CD4-positive, alpha-beta T cell treated with Interleukin-6 at 100 ng/mL for 8 hours (primary cell): ENCODE measurements around the gene SERPINE1.
"Not testable (repeated sequence)": the region's sequence is repeated elsewhere in the genome, so short reads cannot be mapped to it uniquely, and the experiment has no call there.

ENCODE experiments used
- DNase-seq: peaks from one replicate; pipeline ENCODE4 v3.0.0-alpha.2; 2020; ENCODE audit warnings: mixed read lengths, low spot score

SERPINE1 gene

DNA sequence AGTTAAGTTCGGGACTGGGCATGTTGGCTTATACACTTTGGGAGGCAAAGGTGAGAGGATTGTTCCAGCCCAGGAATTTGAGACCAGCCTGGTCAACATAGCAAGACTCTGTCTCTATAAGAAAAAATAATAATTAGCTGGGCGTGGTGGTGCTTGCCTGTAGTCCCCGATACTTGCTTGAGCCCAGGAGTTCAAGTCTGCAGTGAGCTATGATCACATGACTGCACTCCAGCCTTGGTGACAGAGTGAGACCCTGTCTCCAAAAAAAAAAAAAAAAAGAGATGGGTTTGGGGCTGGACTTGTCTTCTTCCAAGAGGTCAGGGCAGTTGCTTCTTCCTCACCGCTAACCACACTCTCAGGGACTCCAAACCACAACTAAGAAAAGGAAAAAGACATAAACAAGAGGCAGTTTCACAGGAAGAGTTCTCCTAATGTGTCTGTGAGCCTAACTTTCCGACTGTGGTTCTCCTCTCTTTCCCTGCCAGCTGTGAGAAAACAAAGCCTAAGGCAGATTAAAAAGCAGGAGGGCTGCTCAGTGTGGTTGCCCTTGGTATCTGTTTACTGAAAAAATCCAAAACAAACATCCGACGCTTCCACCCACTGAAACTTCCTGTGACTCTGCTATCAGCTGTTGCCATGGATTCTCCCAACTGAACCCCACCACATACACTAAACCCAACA, 2.4 kb upstream of the SERPINE1 start:
- DNase-seq: no peak

DNA sequence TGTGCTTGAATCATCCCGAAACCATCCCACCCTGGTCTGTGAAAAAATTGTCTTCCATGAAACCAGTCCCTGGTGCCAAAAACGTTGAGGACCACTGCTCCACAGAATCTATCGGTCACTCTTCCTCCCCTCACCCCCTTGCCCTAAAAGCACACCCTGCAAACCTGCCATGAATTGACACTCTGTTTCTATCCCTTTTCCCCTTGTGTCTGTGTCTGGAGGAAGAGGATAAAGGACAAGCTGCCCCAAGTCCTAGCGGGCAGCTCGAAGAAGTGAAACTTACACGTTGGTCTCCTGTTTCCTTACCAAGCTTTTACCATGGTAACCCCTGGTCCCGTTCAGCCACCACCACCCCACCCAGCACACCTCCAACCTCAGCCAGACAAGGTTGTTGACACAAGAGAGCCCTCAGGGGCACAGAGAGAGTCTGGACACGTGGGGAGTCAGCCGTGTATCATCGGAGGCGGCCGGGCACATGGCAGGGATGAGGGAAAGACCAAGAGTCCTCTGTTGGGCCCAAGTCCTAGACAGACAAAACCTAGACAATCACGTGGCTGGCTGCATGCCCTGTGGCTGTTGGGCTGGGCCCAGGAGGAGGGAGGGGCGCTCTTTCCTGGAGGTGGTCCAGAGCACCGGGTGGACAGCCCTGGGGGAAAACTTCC, 784 bp upstream of the SERPINE1 start:
- DNase-seq: no peak

- DNase-seq: no peak
Observed at GRCh38 chr7:101127460-101128039, 646 bp downstream of the SERPINE1 start.

- DNase-seq: no peak
Observed at GRCh38 chr7:101128040-101128834, 1.3 kb downstream of the SERPINE1 start.

DNA sequence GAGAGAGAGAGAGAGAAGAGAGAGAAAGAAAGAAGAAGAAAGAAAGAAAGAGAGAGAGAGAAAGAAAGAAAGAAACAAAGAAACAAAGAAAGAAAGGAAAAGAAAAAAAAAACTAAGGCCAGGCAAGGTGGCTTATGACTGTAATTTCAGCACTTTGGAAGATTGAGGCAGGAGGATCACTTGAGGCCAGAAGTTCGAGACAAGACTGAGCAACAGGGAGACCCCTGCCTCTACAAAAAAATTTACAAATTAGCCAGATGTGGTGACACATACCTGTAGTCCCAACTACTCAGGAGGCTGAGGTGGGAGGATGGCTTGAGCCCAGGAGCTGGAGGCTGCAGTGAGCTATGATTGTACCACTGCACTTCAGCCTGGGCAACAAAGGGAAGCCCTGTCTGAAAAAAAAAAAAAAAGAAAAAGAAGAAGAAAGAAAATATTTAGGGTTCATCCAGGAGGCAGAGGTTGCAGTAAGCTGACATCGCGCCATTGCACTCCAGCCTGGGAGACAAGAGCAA, 2.8 kb downstream of the SERPINE1 start:
- DNase-seq: no peak

DNA sequence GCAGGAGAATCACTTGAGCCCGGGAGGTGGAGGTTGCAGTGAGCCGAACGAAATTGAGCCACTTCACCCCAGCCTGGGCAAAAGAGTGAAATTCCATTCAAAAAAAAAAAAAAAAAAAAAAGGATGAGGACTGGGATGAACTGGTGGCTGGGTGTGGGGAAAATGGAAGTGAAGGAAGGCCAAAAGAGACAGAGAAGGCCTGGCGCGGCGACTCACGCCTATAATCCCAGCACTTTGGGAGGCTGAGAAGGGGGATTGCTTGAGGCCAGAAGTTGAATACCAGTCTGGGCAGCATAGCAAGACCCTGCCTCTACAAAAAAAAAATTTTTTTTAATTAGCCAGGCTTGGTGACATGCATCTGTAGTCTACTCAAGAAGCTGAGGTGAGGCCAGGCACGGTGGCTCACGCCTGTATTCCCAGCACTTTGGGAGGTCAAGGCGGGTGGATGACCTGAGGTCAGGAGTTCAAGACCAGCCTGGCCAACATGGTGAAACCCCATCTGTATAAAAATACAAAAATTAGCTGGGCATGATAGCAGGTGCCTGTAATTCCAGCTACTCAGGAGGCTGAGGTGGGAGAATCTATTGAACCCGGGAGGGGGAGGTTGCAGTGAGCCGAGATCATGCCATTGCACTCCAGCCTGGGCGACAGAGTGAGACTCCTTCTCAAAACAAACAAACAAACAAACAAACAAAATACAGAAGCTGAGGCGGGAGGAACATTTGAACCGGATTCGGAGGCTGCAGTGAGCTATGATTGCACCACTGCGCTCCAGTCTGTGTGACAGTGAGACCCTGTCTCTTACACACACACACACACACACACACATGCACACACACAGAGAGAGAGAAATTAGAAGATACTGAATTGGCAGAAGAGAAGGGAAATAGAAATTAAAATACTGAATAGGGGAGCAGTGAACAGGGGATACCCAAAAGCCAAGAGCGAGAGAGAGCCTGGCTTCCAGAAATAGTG, 6.0 kb downstream of the SERPINE1 start:
- DNase-seq: not testable (repeated sequence)

GRCh38 chr7:101133621-101134398, 6.9 kb downstream of the SERPINE1 start:
- no peak for DNase-seq

- no peak for DNase-seq
Observed at GRCh38 chr7:101134399-101134980, 7.6 kb downstream of the SERPINE1 start.

- DNase-seq: no peak
Observed at GRCh38 chr7:101137651-101138212, 10.8 kb downstream of the SERPINE1 start.

GRCh38 chr7:101138213-101138870, 11.4 kb downstream of the SERPINE1 start:
- DNase-seq: peak; percentile 83

DNA sequence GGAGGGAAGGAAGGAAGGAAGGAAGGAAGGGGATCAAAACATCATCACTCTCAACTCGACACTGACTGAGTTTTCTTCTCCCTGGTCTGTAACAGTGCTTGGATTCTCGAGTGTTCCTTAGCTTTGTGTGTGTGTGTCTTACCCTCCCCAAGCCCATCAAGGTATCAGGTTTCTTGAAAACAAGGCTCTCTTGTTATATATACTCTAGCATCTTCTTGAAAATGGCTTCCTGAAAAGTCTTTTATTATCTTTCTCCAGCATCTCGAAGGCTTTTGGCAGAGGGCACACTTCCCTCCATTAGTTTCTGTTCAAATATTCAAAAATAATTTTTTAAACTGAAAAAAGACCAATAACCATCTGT, 13.4 kb downstream of the SERPINE1 start:
- no peak for DNase-seq

GRCh38 chr7:101140746-101141382, 14.0 kb downstream of the SERPINE1 start:
- DNase-seq: no peak

DNA sequence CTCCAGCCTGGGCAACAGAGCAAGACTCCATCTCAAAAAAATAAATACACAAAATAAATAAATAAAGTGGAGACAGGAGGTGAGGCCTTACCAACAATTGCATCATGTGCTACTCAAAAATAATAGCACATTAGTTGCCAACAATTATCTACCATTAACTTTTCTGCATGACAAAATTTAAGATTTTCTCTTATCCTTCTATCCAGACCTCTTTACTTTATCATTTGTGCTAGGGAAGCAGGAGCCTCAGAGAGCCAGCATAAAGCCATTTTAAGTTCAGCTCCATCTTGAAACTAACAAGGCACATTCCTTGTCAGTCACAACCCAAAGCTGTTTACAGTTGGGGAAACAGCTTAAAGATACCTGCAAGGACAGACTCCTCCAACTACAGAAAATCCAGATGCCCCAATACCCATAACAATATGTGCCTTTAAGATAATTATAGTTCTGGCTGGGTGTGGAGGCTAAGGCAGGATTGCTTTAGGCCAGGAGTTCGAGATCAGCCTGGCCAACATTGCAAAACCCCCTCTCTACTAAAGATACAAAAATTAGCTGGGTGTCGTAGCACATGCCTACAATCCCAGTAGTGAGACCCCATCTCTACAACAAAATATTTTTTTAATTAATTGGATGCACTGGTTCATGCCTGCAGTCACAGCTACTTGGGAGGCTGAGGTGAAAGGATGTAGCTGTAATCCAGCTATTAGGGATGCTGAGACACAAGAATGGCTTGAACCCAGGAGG, 25.2 kb downstream of the SERPINE1 start:
- DNase-seq: no peak

DNA sequence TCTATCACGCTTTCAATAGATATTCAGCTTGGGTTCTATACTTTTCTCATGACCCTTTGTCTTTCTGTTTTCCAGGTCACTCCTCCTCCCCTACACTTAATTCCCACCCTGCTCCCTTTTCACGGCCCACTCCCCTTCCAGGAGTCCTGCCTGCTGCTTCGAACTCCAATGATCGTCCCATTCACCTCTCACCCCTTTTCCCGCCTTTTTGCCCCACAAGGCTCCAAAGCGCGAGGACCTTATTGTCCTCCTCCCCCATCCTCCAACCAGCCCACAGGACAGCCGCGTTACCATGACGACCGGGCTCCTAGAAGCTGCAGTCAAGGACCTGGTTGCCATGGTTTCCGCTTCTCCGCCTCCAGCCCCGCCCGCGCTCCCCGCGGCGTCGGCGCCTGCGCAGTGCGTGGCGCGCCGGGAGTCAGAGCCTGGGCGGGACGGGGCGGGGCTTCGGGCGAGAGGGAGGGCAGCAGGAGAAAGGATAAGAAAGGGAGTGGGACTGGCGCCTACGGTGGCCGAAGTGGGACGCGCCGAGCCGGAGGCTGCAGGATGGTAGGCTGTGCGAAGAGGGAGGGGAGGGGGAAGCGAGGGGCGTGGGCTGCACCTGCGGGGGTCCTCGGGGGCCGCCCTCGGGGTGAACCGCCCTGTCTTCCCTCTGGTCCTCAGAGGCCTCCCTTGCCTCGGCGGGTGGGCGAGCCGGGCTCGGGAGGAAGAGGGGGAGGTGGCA, 27.2 kb downstream of the SERPINE1 start, which contains the start of gene AP1S1:
Gene AP1S1, plus strand, starts transcription at position 508 of the 724 bp plus-strand sequence. Its CDS starts 39 bp downstream, at position 547.
- DNase-seq: peak; percentile 94

GRCh38 chr7:101154693-101155102, 27.8 kb downstream of the SERPINE1 start:
- DNase-seq: no peak

DNA sequence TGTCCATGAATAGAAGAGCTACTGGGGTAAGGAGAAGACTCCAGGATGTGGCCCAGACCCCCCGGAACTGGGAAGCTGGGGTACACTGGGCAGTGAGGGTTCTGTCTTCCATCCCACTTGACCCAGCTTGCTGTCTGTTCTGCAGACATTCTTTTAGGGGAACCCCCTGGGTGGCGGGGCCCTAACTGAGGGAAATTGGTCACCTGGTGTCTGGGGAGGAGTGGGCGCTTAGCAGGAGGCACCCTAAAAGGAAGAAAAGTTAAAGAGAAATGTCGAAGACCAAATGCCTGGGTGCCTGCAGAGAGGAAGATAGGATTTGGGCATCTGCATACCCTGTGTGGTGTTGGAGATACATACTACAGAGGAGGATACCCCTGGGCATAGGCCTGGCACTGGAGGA, 28.4 kb downstream of the SERPINE1 start:
- no peak for DNase-seq

- no peak for DNase-seq
Observed at GRCh38 chr7:101156277-101156676, 29.4 kb downstream of the SERPINE1 start.
